Rectal smooth muscle tissue (tissue), 1 donor: ENCODE results near the gene UBE2J2.

Experiments
- H3K27ac ChIP-seq: one replicate; pipeline ENCODE4 v1.7.0; 2013; ENCODE audit warnings: low read depth, low read length, inconsistent platforms
- H3K27me3 ChIP-seq: one replicate; pipeline ENCODE4 v1.7.0; 2013; ENCODE audit warnings: low read length; ENCODE audit not compliant: control insufficient read depth, insufficient read depth
- H3K36me3 ChIP-seq: one replicate; pipeline ENCODE4 v1.7.0; 2013; ENCODE audit warnings: low read length; ENCODE audit not compliant: control insufficient read depth, insufficient read depth
- H3K4me1 ChIP-seq: one replicate; pipeline ENCODE4 v1.7.0; 2013; ENCODE audit warnings: low read length; ENCODE audit not compliant: control insufficient read depth, insufficient read depth
- H3K4me3 ChIP-seq: one replicate; pipeline ENCODE4 v1.7.0; 2013; ENCODE audit warnings: low read length
- H3K9ac ChIP-seq: one replicate; pipeline ENCODE4 v1.7.0; 2013; ENCODE audit warnings: low read length

UBE2J2 gene

GRCh38 chr1:1206376-1206965, 67.2 kb downstream of the UBE2J2 start, which contains the start of gene TNFRSF18:
Gene TNFRSF18 (minus strand): TSS chr1:1206592. CDS start chr1:1206571, 21 bp downstream.
- Histone ChIP-seq H3K9ac (no peak within 1 kb of the TSS), H3K4me3 (peak within 1 kb of the TSS; percentile 21), H3K4me1 (peaks cover 5% of the 10 kb centered on the region), H3K27me3 (peaks cover 24% of the 10 kb centered on the region), H3K27ac (no peak within 1 kb of the TSS), H3K36me3 (no peaks in the 10 kb centered on the region)

DNA sequence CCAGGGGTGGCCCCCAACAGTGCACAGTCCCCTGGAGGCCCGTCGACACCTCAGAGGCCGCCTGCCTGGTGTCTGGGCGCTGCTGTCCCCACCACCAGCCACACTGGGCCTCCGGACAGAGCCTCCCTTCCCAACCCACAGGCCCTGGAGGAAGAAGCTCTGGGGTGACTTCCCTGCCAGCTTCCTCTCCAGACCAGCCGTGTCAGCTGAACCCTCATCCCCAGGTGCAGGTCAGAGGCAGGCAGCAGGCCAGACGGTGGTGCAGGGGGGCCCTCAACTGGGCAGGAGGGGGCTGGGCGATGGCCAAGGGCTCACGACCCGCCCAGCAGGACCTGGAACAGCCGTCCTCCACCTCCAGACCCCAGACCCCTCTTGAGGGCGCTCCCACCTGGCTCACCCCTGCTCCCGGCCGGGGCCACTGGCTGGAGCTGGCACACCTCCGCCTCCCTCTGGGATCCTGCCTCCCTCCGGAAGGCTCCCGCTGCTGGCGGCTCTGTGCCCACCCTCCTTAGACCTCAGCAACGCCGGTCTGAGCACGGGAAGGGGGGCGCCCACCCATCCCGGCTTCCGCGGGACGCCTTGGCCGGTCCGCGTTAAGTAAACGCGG, 67.8 kb downstream of the UBE2J2 start:
- peaks cover 5% of the 10 kb centered on the region for H3K4me1 ChIP-seq
- H3K4me3 ChIP-seq = peak overlapping the region; percentile 21
- no peak overlapping the region for H3K9ac ChIP-seq
- H3K36me3 ChIP-seq = no peaks in the 10 kb centered on the region
- no peak overlapping the region for H3K27ac ChIP-seq
- H3K27me3 ChIP-seq = peaks cover 24% of the 10 kb centered on the region

DNA sequence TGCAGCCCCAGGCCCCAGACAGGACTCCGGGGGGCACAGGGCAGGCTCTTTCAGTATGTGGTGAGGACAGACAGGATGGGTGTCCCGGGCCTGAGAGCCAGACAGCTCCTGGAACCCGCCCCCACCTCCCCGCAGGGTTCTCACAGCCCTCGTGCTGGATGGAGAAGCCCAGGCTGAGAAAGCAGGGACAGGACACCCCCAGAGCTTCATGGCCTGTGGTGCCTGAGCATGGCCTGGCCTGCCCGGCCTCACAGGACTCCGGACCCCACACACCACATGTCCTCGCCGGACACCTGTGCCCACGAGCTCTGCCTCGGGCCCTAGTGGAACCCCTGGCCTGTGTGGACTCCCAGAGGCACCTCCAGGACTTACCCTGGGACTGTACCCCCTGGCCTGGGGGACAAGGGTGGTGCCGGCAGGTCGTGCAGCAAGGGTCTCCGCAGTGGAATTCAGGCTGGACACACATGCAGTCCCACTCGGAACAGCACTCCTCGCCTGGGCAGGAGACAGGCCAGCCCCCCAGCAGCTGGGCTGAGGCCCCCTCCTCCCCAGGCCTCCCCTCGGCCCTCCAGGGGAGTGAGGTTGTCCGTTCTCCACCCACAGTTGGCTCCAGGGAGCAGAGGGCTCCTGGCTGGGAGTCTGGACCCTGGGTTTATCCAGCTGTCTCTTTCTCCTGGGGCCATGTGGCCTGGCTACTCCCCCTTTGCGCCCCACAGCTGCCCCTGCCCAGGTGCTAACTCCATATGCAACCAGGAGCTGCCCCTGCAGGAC, 68.5 kb downstream of the UBE2J2 start:
- Histone ChIP-seq H3K27me3 (peaks cover 24% of the 10 kb centered on the region), H3K4me3 (no peak overlapping the region), H3K4me1 (peaks cover 5% of the 10 kb centered on the region), H3K9ac (no peak overlapping the region), H3K36me3 (no peaks in the 10 kb centered on the region), H3K27ac (no peak overlapping the region)

DNA sequence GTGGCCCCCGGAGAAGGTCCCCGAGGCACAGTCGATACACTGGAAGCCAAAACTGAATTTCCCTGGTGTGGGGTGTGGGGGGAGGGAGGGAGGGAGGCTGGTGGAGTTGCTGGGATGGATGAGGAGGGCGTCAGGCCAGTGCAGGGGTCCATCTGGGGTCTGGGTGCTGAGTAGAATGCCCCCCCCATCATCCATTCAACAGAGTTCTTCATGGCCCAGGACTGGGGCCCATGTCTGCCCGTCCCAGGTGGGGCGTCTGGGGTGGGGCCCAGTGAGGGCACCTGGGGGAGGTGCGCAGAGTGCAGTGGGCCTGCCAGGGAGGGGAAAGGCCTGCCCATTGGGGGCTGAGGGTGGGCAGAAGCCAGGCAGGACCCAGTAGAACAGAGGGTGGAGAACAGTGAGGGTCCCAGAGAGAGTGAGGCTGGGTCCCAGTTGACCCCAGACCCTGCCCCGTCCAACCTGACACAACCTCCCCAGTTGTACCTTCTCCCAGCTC, 69.2 kb downstream of the UBE2J2 start:
- H3K4me1 ChIP-seq = peaks cover 5% of the 10 kb centered on the region
- H3K4me3 ChIP-seq = no peak overlapping the region
- no peak overlapping the region for H3K9ac ChIP-seq
- peaks cover 24% of the 10 kb centered on the region for H3K27me3 ChIP-seq
- no peaks in the 10 kb centered on the region for H3K36me3 ChIP-seq
- no peak overlapping the region for H3K27ac ChIP-seq
